Central memory CD8-positive, alpha-beta T cell (primary cell): Measurements from ENCODE around the gene CRIP3.
A peak's percentile ranks its signal among the peaks of the same experiment; 100 is the strongest.

ENCODE experiments used
- ATAC-seq: fragments of 150-1000 bp; cut with Tn5 transposase; replicated peaks from 2 replicates; pipeline ENCODE4 v1.10.0; 2022; ENCODE audit warnings: mild to moderate bottlenecking, moderate FRiP score, moderate number of reproducible peaks; ENCODE audit not compliant: poor library complexity, severe bottlenecking; ENCODE audit errors: extremely low read depth
- DNase-seq, 2 donors: peaks; one replicate each; pipeline ENCODE4 v3.0.0; 2021; ENCODE audit warnings: low spot score in 2 of 2
- H3K27ac Mint-ChIP-seq: one replicate; pipeline ENCODE4 v1.8.0; 2022; ENCODE audit warnings: low read depth, mild to moderate bottlenecking, moderate library complexity, mixed read lengths
- H3K27me3 Mint-ChIP-seq: one replicate; pipeline ENCODE4 v1.8.0; 2022; ENCODE audit warnings: mixed read lengths
- H3K36me3 Mint-ChIP-seq: one replicate; pipeline ENCODE4 v1.8.0; 2022; ENCODE audit warnings: mild to moderate bottlenecking, moderate library complexity, mixed read lengths; ENCODE audit not compliant: insufficient read depth
- H3K4me1 Mint-ChIP-seq: one replicate; pipeline ENCODE4 v1.8.0; 2022; ENCODE audit warnings: mixed read lengths
- H3K4me3 Mint-ChIP-seq: one replicate; pipeline ENCODE4 v1.8.0; 2022; ENCODE audit warnings: mild to moderate bottlenecking, moderate library complexity, mixed read lengths
- H3K9me3 Mint-ChIP-seq: one replicate; pipeline ENCODE4 v1.8.0; 2022; ENCODE audit warnings: mixed read lengths

The CRIP3 gene

GRCh38 chr6:43271944-43272343, 36.7 kb downstream of the CRIP3 start:
- Mint-ChIP-seq H3K9me3 (no peaks in the 10 kb centered on the region), H3K27ac (no peak overlapping the region), H3K36me3 (peaks cover 3% of the 10 kb centered on the region), H3K4me3 (no peak overlapping the region), H3K4me1 (peaks cover 14% of the 10 kb centered on the region), H3K27me3 (peaks cover 27% of the 10 kb centered on the region)
- DNase-seq (no peak), ATAC-seq (no peak)

DNA sequence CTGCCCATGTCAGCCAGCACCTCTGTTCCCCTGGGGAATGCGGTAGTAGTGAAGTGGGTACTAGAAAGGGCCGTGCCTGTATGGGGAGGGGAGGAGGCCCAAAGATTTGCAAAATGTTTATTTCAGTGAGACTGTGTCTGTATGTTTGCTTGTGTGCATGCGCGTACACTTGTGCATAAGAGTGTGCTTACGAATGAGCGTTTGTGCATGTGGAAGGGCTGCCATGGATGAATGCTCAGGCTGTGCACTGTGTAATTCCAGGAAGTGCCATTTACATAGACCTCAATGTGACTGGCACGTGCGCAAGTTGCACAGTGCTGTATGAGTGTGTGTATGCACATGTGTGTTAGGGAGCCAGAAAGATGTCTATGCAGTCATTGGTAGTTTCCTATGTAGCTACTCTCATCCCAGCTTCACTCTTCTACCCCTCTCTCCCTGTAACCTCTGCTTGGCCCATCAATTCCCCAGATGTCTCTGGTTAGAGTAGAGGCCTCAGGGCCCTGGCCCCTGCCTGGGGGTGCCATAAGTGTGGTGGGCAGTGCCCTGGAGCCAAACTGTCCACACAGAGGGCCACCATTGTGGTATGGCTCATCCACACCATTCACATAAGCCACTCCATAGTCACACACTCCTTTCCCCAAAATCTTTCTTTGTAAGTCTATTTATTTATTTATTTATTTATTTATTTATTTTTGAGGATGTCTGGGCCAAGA, 37.4 kb downstream of the CRIP3 start:
- no peak overlapping the region for H3K27ac Mint-ChIP-seq
- peaks cover 20% of the 10 kb centered on the region for H3K27me3 Mint-ChIP-seq
- no peak for ATAC-seq
- peaks cover 12% of the 10 kb centered on the region for H3K4me1 Mint-ChIP-seq
- peaks cover 3% of the 10 kb centered on the region for H3K36me3 Mint-ChIP-seq
- DNase-seq, result no peak
- no peaks in the 10 kb centered on the region for H3K9me3 Mint-ChIP-seq
- H3K4me3 Mint-ChIP-seq, result no peak overlapping the region

GRCh38 chr6:43269273-43270007, 39.2 kb downstream of the CRIP3 start:
- peaks cover 1% of the 10 kb centered on the region for H3K36me3 Mint-ChIP-seq
- DNase-seq (peak in 1 of 2 donors; percentile 22), ATAC-seq (peak; percentile 76)
- peaks cover 7% of the 10 kb centered on the region for H3K27me3 Mint-ChIP-seq
- H3K4me3 Mint-ChIP-seq, result peak overlapping the region; percentile 78
- H3K4me1 Mint-ChIP-seq, result peaks cover 7% of the 10 kb centered on the region
- H3K27ac Mint-ChIP-seq, result peak overlapping the region; percentile 26
- no peaks in the 10 kb centered on the region for H3K9me3 Mint-ChIP-seq

DNA sequence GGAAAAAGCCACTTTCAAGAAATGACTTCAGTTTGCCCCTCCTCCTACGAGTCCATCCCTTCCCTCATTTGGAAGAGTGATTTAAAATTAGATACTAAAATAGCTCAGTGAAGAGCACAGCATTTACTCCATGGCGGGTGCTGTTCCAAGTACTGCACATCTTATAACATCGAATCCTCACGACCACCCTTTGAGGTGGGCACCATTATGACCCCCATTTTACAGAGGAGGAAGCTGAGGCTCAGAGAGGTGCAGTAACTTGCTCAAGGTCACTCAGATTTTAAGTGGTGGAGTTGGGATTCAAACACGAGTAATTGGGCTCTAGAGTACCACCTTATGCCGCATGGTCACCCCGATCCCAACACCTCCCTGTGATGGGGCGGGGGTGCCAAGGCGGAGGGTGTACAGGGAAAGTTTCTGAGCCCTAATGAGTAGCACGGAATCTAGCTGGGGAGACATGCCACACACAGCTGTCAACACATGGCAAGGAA, 39.8 kb downstream of the CRIP3 start:
- H3K9me3 Mint-ChIP-seq, result no peaks in the 10 kb centered on the region
- DNase-seq (no peak), ATAC-seq (no peak)
- H3K4me3 Mint-ChIP-seq, result peak overlapping the region; percentile 78
- H3K27ac Mint-ChIP-seq, result no peak overlapping the region
- peaks cover 1% of the 10 kb centered on the region for H3K36me3 Mint-ChIP-seq
- peaks cover 7% of the 10 kb centered on the region for H3K4me1 Mint-ChIP-seq
- H3K27me3 Mint-ChIP-seq, result peaks cover under 1% of the 10 kb centered on the region

GRCh38 chr6:43268355-43268700, 40.3 kb downstream of the CRIP3 start:
- peak overlapping the region; percentile 78 for H3K4me3 Mint-ChIP-seq

GRCh38 chr6:43267619-43268354, 40.8 kb downstream of the CRIP3 start:
- H3K9me3 Mint-ChIP-seq, result no peaks in the 10 kb centered on the region
- DNase-seq, result no peak
- no peaks in the 10 kb centered on the region for H3K27me3 Mint-ChIP-seq
- no peak overlapping the region for H3K4me3 Mint-ChIP-seq
- ATAC-seq, result no peak
- no peak overlapping the region for H3K27ac Mint-ChIP-seq
- peaks cover 7% of the 10 kb centered on the region for H3K4me1 Mint-ChIP-seq
- peaks cover 1% of the 10 kb centered on the region for H3K36me3 Mint-ChIP-seq

More at GRCh38 chr6:43268355-43268700, 40.3 kb downstream of the CRIP3 start:
- peaks cover 1% of the 10 kb centered on the region for H3K36me3 Mint-ChIP-seq
- ATAC-seq (no peak), DNase-seq (no peak)
- H3K9me3 Mint-ChIP-seq, result no peaks in the 10 kb centered on the region
- no peak overlapping the region for H3K27ac Mint-ChIP-seq
- peaks cover 7% of the 10 kb centered on the region for H3K4me1 Mint-ChIP-seq
- no peaks in the 10 kb centered on the region for H3K27me3 Mint-ChIP-seq

DNA sequence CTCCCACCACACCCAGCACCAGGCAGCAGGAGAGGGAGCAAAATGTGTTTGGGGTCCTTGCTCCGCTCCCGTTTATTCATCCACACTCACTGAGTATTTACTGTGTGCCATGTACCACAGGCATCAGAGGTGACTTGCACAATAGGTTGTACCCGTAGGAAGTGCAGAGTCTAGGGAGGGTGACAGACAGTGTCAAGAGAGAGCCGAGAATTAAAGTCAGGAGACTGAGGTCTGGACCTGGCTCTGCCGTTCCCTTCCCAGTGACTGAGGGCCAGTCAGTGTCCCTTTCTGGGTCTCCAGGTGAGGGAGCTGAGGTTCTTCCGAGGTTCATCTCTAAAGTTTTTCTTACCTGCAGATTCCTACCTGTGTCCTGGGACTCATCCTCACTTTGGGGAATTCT, 43.1 kb downstream of the CRIP3 start:
- no peaks in the 10 kb centered on the region for H3K27me3 Mint-ChIP-seq
- ATAC-seq (no peak), DNase-seq (no peak)
- peaks cover 7% of the 10 kb centered on the region for H3K4me1 Mint-ChIP-seq
- peaks cover 1% of the 10 kb centered on the region for H3K36me3 Mint-ChIP-seq
- no peak overlapping the region for H3K27ac Mint-ChIP-seq
- no peaks in the 10 kb centered on the region for H3K9me3 Mint-ChIP-seq
- no peak overlapping the region for H3K4me3 Mint-ChIP-seq

DNA sequence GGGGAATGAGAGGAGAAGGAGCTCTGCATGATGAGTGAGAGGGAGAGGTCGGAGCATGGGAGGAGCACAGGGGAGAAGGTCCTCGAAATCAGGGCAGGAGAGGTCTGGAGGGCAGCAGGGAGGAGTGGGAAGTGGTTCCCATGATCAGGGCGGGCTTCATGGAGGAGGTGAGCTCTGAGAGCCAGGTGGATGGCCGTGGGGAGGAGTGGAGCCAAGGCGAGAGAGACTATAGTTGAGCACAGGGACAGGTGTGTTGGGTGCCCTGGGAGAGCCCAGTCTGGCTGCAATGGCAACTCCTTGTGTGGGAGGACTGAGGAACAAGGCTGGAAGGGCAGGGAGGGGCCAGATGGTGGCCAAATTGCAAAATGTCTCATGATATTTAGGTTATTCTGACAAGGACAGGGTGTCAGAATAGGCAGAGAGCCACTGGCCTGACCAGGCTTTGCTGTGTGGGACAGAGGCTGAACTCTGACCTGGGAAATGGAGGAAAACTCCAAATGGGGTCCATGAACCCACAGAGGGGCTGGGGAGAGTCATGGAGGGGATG, 44.0 kb downstream of the CRIP3 start:
- DNase-seq (no peak), ATAC-seq (no peak)
- no peaks in the 10 kb centered on the region for H3K9me3 Mint-ChIP-seq
- H3K4me3 Mint-ChIP-seq, result no peak overlapping the region
- no peaks in the 10 kb centered on the region for H3K27me3 Mint-ChIP-seq
- peaks cover 1% of the 10 kb centered on the region for H3K36me3 Mint-ChIP-seq
- H3K4me1 Mint-ChIP-seq, result peaks cover 7% of the 10 kb centered on the region
- H3K27ac Mint-ChIP-seq, result no peak overlapping the region

- Mint-ChIP-seq H3K27me3 (no peaks in the 10 kb centered on the region), H3K4me3 (no peak overlapping the region), H3K36me3 (peaks cover 1% of the 10 kb centered on the region), H3K9me3 (no peaks in the 10 kb centered on the region), H3K4me1 (no peaks in the 10 kb centered on the region), H3K27ac (no peak overlapping the region)
- peak; percentile 59 to 61 for DNase-seq
- peak; percentile 84 for ATAC-seq
These were observed 45.1 kb downstream of the CRIP3 start for GRCh38 chr6:43263314-43264178.

GRCh38 chr6:43262780-43263313, 45.8 kb downstream of the CRIP3 start:
- Mint-ChIP-seq H3K4me3 (no peak overlapping the region), H3K36me3 (peaks cover 1% of the 10 kb centered on the region), H3K9me3 (no peaks in the 10 kb centered on the region), H3K27ac (no peak overlapping the region), H3K27me3 (no peaks in the 10 kb centered on the region), H3K4me1 (no peaks in the 10 kb centered on the region)
- ATAC-seq (no peak), DNase-seq (no peak)

- Mint-ChIP-seq H3K36me3 (peaks cover 1% of the 10 kb centered on the region), H3K27ac (no peak overlapping the region), H3K27me3 (no peaks in the 10 kb centered on the region), H3K4me3 (no peak overlapping the region), H3K4me1 (no peaks in the 10 kb centered on the region), H3K9me3 (no peaks in the 10 kb centered on the region)
- ATAC-seq, result no peak
- no peak for DNase-seq
These were observed 46.4 kb downstream of the CRIP3 start for GRCh38 chr6:43262000-43262779.
